Mesenchymal stem cell (in vitro differentiated cells and primary cell): ENCODE measurements around the gene SLC34A3.
A peak's percentile ranks its signal among the peaks of the same experiment; 100 is the strongest.

Experiments used
- DNase-seq: peaks from one replicate; pipeline ENCODE4 v3.0.0-alpha.2; 2013
- H2AFZ ChIP-seq: one replicate; pipeline ENCODE4 v1.6.1; 2013; ENCODE audit warnings: low read depth, mild to moderate bottlenecking, control low read depth, inconsistent platforms, low read length, moderate library complexity
- H2AK5ac ChIP-seq: 2 replicates; pipeline ENCODE4 v1.6.1; 2013; ENCODE audit warnings: low read length, moderate library complexity, mild to moderate bottlenecking, inconsistent platforms; ENCODE audit not compliant: severe bottlenecking
- H2BK120ac ChIP-seq: one replicate; pipeline ENCODE4 v1.6.1; 2013; ENCODE audit warnings: low read depth, mild to moderate bottlenecking, inconsistent platforms, low read length, moderate library complexity
- H2BK12ac ChIP-seq, 2 experiments: one replicate each; pipeline ENCODE4 v1.6.1; 2013; ENCODE audit warnings: inconsistent platforms in 2 of 2, low read length in 2 of 2, mild to moderate bottlenecking in 2 of 2, moderate library complexity in 2 of 2, control low read depth in 1 of 2
- H2BK15ac ChIP-seq: one replicate; pipeline ENCODE4 v1.6.1; 2013; ENCODE audit warnings: mild to moderate bottlenecking, low read depth, inconsistent platforms; ENCODE audit not compliant: poor library complexity, severe bottlenecking
- H2BK5ac ChIP-seq: 2 replicates; pipeline ENCODE4 v1.6.1; 2013; ENCODE audit warnings: low read depth, mild to moderate bottlenecking, low read length, control low read depth, inconsistent platforms; ENCODE audit not compliant: poor library complexity, severe bottlenecking
- H3K14ac ChIP-seq, 2 experiments: one replicate each; pipeline ENCODE4 v1.6.1; 2013; ENCODE audit warnings: inconsistent platforms in 2 of 2, low read length in 2 of 2, control low read depth in 1 of 2, mild to moderate bottlenecking in 1 of 2, moderate library complexity in 1 of 2
- H3K18ac ChIP-seq, 2 experiments: one replicate each; pipeline ENCODE4 v1.6.1; 2013; ENCODE audit warnings: inconsistent platforms in 2 of 2, low read length in 2 of 2, control low read depth in 1 of 2, low read depth in 1 of 2, mild to moderate bottlenecking in 1 of 2
- H3K23ac ChIP-seq, 2 experiments: one replicate each; pipeline ENCODE4 v1.6.1; 2013; ENCODE audit warnings: inconsistent platforms in 2 of 2, low read length in 2 of 2, mild to moderate bottlenecking in 2 of 2, moderate library complexity in 2 of 2, control low read depth in 1 of 2
- H3K27ac ChIP-seq: 2 replicates; pipeline ENCODE4 v1.5.1; 2013; ENCODE audit warnings: mild to moderate bottlenecking, moderate library complexity, low read length, control low read depth, inconsistent platforms; ENCODE audit not compliant: poor library complexity, severe bottlenecking
- H3K27me3 ChIP-seq, 2 experiments: 2 replicates each; pipeline versions ENCODE4 v1.6.1 to v1.7.0; 2013; ENCODE audit warnings: low read length in 2 of 2, mild to moderate bottlenecking in 2 of 2, moderate library complexity in 2 of 2, control low read depth in 1 of 2, inconsistent platforms in 1 of 2; ENCODE audit not compliant: control insufficient read depth in 1 of 2, insufficient read depth in 1 of 2
- H3K36me3 ChIP-seq, 2 experiments: 2 replicates each; pipeline versions ENCODE4 v1.6.1 to v1.7.0; 2013; ENCODE audit warnings: low read length in 2 of 2, control low read depth in 1 of 2, inconsistent platforms in 1 of 2, low read depth in 1 of 2, mild to moderate bottlenecking in 1 of 2; ENCODE audit not compliant: insufficient read depth in 2 of 2, control insufficient read depth in 1 of 2
- H3K4ac ChIP-seq, 2 experiments: one replicate each; pipeline ENCODE4 v1.6.1; 2013; ENCODE audit warnings: inconsistent platforms in 2 of 2, low read length in 2 of 2, mild to moderate bottlenecking in 2 of 2, moderate library complexity in 2 of 2, control low read depth in 1 of 2, low read depth in 1 of 2
- H3K4me1 ChIP-seq: 2 replicates; pipeline ENCODE4 v1.6.1; 2013; ENCODE audit warnings: low read depth, low read length, control low read depth; ENCODE audit not compliant: control insufficient read depth, insufficient read depth
- H3K4me2 ChIP-seq: 2 replicates; pipeline ENCODE4 v1.6.1; 2013; ENCODE audit warnings: low read length, mild to moderate bottlenecking, inconsistent platforms; ENCODE audit not compliant: poor library complexity, severe bottlenecking
- H3K4me3 ChIP-seq, 2 experiments: 2 replicates each; pipeline versions ENCODE4 v1.5.1 to v1.7.0; 2013; ENCODE audit warnings: low read length in 2 of 2, mild to moderate bottlenecking in 2 of 2, control low read depth in 1 of 2, low read depth in 1 of 2; ENCODE audit not compliant: insufficient read depth in 1 of 2
- H3K79me1 ChIP-seq: replicated peaks from 2 replicates; pipeline ENCODE4 v1.6.1; 2013; ENCODE audit warnings: mild to moderate bottlenecking, control low read depth, low read length, inconsistent platforms; ENCODE audit not compliant: poor library complexity, severe bottlenecking
- H3K9ac ChIP-seq: 2 replicates; pipeline ENCODE4 v1.7.0; 2013; ENCODE audit warnings: mild to moderate bottlenecking, low read length, moderate library complexity
- H3K9me3 ChIP-seq: 2 replicates; pipeline ENCODE4 v1.7.0; 2013; ENCODE audit warnings: mild to moderate bottlenecking, low read length; ENCODE audit not compliant: control insufficient read depth
- H4K8ac ChIP-seq: one replicate; pipeline ENCODE4 v1.6.1; 2013; ENCODE audit warnings: inconsistent platforms, mild to moderate bottlenecking, low read length, moderate library complexity
- H4K91ac ChIP-seq: one replicate; pipeline ENCODE4 v1.6.1; 2013; ENCODE audit warnings: mild to moderate bottlenecking, low read length, inconsistent platforms
- WGBS: methylation state at CpG from one replicate; pipeline ENCODE4 v1.1.7; 2013; ENCODE audit warnings: mixed read lengths; 5-methylcytosine and 5-hydroxymethylcytosine counted together

Gene SLC34A3

GRCh38 chr9:137192859-137193258, 37.8 kb upstream of the SLC34A3 start:
- H4K8ac ChIP-seq, result no peak overlapping the region
- no peak overlapping the region for H3K23ac ChIP-seq
- H2BK15ac ChIP-seq, result no peak overlapping the region
- H3K9ac ChIP-seq, result no peak overlapping the region
- no peak overlapping the region for H2BK12ac ChIP-seq
- peaks cover 64% of the 10 kb centered on the region for H3K4me1 ChIP-seq
- H3K27me3 ChIP-seq, result no peaks in the 10 kb centered on the region
- no peak overlapping the region for H3K27ac ChIP-seq
- no peak overlapping the region for H3K4me2 ChIP-seq
- no peak overlapping the region for H2BK5ac ChIP-seq
- H3K79me1 ChIP-seq, result peaks cover 52% of the 10 kb centered on the region
- H3K4me3 ChIP-seq, result no peak overlapping the region
- DNase-seq, result no peak
- H3K9me3 ChIP-seq, result no peaks in the 10 kb centered on the region
- WGBS, result 71% methylated on average over 2 of the region's 2 CpGs
- H3K18ac ChIP-seq, result no peak overlapping the region
- H3K14ac ChIP-seq, result no peak overlapping the region
- no peak overlapping the region for H4K91ac ChIP-seq
- H2AFZ ChIP-seq, result no peak overlapping the region
- H3K4ac ChIP-seq, result no peak overlapping the region
- no peak overlapping the region for H2BK120ac ChIP-seq
- no peak overlapping the region for H2AK5ac ChIP-seq
- peaks cover 30 to 51% of the 10 kb centered on the region in 2 experiments for H3K36me3 ChIP-seq

GRCh38 chr9:137193771-137194170, 36.9 kb upstream of the SLC34A3 start:
- Histone ChIP-seq H3K23ac (no peak overlapping the region), H3K4me2 (no peak overlapping the region), H3K4me1 (peaks cover 71% of the 10 kb centered on the region), H4K8ac (no peak overlapping the region), H3K27me3 (no peaks in the 10 kb centered on the region), H3K27ac (no peak overlapping the region), H2BK15ac (no peak overlapping the region), H3K4me3 (no peak overlapping the region), H2AFZ (no peak overlapping the region), H3K14ac (no peak overlapping the region), H3K79me1 (peaks cover 52% of the 10 kb centered on the region), H2AK5ac (no peak overlapping the region), H3K4ac (no peak overlapping the region), H3K36me3 (peaks cover 30 to 54% of the 10 kb centered on the region in 2 experiments), H4K91ac (peak overlapping the region; percentile 11), H2BK5ac (no peak overlapping the region), H3K9me3 (no peaks in the 10 kb centered on the region), H3K9ac (no peak overlapping the region), H2BK12ac (no peak overlapping the region), H3K18ac (no peak overlapping the region), H2BK120ac (no peak overlapping the region)
- 93% methylated on average over 14 of the region's 14 CpGs for WGBS
- DNase-seq, result no peak

- Histone ChIP-seq H3K4me3 (no peak overlapping the region), H3K4me2 (peak overlapping the region; percentile 37), H3K79me1 (peaks cover 52% of the 10 kb centered on the region), H2BK5ac (no peak overlapping the region), H3K4me1 (peaks cover 76% of the 10 kb centered on the region), H2BK15ac (no peak overlapping the region), H3K18ac (no peak overlapping the region), H3K9me3 (no peaks in the 10 kb centered on the region), H2AK5ac (no peak overlapping the region), H3K27me3 (no peaks in the 10 kb centered on the region), H3K27ac (no peak overlapping the region), H2AFZ (no peak overlapping the region), H3K4ac (no peak overlapping the region), H3K9ac (no peak overlapping the region), H3K14ac (no peak overlapping the region), H4K8ac (no peak overlapping the region), H3K36me3 (peaks cover 30 to 56% of the 10 kb centered on the region in 2 experiments), H3K23ac (no peak overlapping the region), H4K91ac (peak overlapping the region; percentile 41), H2BK12ac (no peak overlapping the region), H2BK120ac (no peak overlapping the region)
- no peak for DNase-seq
- 83% methylated on average over 16 of the region's 16 CpGs for WGBS
Observed at GRCh38 chr9:137194388-137194787, 36.3 kb upstream of the SLC34A3 start.

- Histone ChIP-seq H3K79me1 (peaks cover 52% of the 10 kb centered on the region), H3K14ac (no peak overlapping the region), H2AK5ac (no peak overlapping the region), H3K4me2 (no peak overlapping the region), H2BK15ac (no peak overlapping the region), H3K23ac (no peak overlapping the region), H2BK5ac (no peak overlapping the region), H3K9ac (no peak overlapping the region), H2AFZ (no peak overlapping the region), H2BK120ac (no peak overlapping the region), H3K36me3 (peaks cover 25 to 51% of the 10 kb centered on the region in 2 experiments), H3K9me3 (no peaks in the 10 kb centered on the region), H3K4ac (no peak overlapping the region), H4K91ac (peak overlapping the region; percentile 41), H2BK12ac (peak overlapping the region in 1 of 2 experiments; percentile 20), H3K27me3 (no peaks in the 10 kb centered on the region), H3K4me3 (no peak overlapping the region), H3K4me1 (peaks cover 75% of the 10 kb centered on the region), H3K18ac (no peak overlapping the region), H4K8ac (no peak overlapping the region), H3K27ac (no peak overlapping the region)
- 80% methylated on average over 10 of the region's 10 CpGs for WGBS
- DNase-seq, result no peak
Observed at GRCh38 chr9:137194909-137195308, 35.8 kb upstream of the SLC34A3 start.
